HEK293 (cell line): ENCODE measurements around the gene SLC35F6.

Experiments used
- BCL6B ChIP-seq: fragments of 450-650 bp; formaldehyde crosslinking; IDR thresholded peaks from 2 replicates; pipeline ENCODE4 v1.5.1; 2017; ENCODE audit warnings: missing biosample characterization, missing genetic modification characterization
- CTCF ChIP-seq: fragments of 450-650 bp; formaldehyde crosslinking; IDR thresholded peaks from 2 replicates; pipeline ENCODE4 v1.5.1; 2016; ENCODE audit warnings: missing biosample characterization, missing genetic modification characterization
- ELK4 ChIP-seq: IDR thresholded peaks from 2 replicates; pipeline ENCODE4 v1.6.1; 2011; ENCODE audit warnings: mild to moderate bottlenecking, low read depth, low read length, borderline replicate concordance
- PATZ1 ChIP-seq: fragments of 450-650 bp; formaldehyde crosslinking; IDR thresholded peaks from 2 replicates; pipeline ENCODE4 v1.5.1; 2016; ENCODE audit warnings: missing biosample characterization, missing genetic modification characterization
- PRDM10 ChIP-seq: fragments of 450-650 bp; formaldehyde crosslinking; IDR thresholded peaks from 2 replicates; pipeline ENCODE4 v1.5.1; 2016; ENCODE audit warnings: missing biosample characterization, missing genetic modification characterization
- ZNF23 ChIP-seq: fragments of 450-650 bp; formaldehyde crosslinking; IDR thresholded peaks from 2 replicates; pipeline ENCODE4 v1.5.1; 2016; ENCODE audit warnings: missing biosample characterization, missing genetic modification characterization, borderline replicate concordance
- ZNF26 ChIP-seq: fragments of 450-650 bp; formaldehyde crosslinking; IDR thresholded peaks from 2 replicates; pipeline ENCODE4 v1.5.1; 2016; ENCODE audit warnings: missing biosample characterization, missing genetic modification characterization
- ZNF423 ChIP-seq: fragments of 450-650 bp; formaldehyde crosslinking; IDR thresholded peaks from 2 replicates; pipeline ENCODE4 v1.5.1; 2016; ENCODE audit warnings: missing biosample characterization, missing genetic modification characterization
- ZSCAN30 ChIP-seq: fragments of 450-650 bp; IDR thresholded peaks from 2 replicates; pipeline ENCODE4 v1.5.1; 2018; ENCODE audit warnings: missing biosample characterization, mild to moderate bottlenecking, missing genetic modification characterization, moderate library complexity

- TF ChIP-seq CTCF (no peak), ELK4 (no peak), ZNF26 (tag by site-specific recombination) (no peak), ZNF23 (tag by site-specific recombination) (no peak), BCL6B (tag by site-specific recombination) (no peak), ZNF423 (tag by site-specific recombination) (no peak), PATZ1 (tag by site-specific recombination) (no peak), ZSCAN30 (tag by site-specific recombination) (no peak), PRDM10 (tag by site-specific recombination) (no peak)
These were observed 37.2 kb downstream of the SLC35F6 start for GRCh38 chr2:26801328-26801727.
